Fibroblast of villous mesenchyme (primary cell): ENCODE data around the gene RRP12. TPM values are rescaled to one million over a fixed set of nuclear protein-coding genes. Genes with fewer than 3 reads are reported as not detected.

Source experiments
- DNase-seq: peaks from one replicate; pipeline ENCODE4 v3.0.0-alpha.2; 2010; ENCODE audit warnings: low read depth
- H3K4me3 ChIP-seq: 2 replicates; pipeline ENCODE4 v1.5.1; 2011; ENCODE audit warnings: low read depth, mild to moderate bottlenecking, low read length
- CTCF ChIP-seq: IDR thresholded peaks from 2 replicates; pipeline ENCODE4 v1.5.1; 2012; ENCODE audit warnings: low read depth, mild to moderate bottlenecking, low read length; ENCODE audit not compliant: insufficient read depth
- total RNA-seq: library from RNA; depleted of rRNA; stranded (reverse); fragments of >200 nt; gene quantifications from 2 replicates; pipeline ENCODE4 v1.2.3, GENCODE V29; 2012

Gene RRP12
- total RNA-seq, 1 donor: 25.5 TPM

GRCh38 chr10:97362310-97363033 lies 38.7 kb downstream of the RRP12 start:
- no peak for DNase-seq
- TF ChIP-seq CTCF: no peak
- no peak overlapping the region for H3K4me3 ChIP-seq

GRCh38 chr10:97361537-97361901 lies 39.6 kb downstream of the RRP12 start:
- TF ChIP-seq CTCF: no peak
- no peak for DNase-seq
- no peak overlapping the region for H3K4me3 ChIP-seq

GRCh38 chr10:97360705-97361536 lies 40.2 kb downstream of the RRP12 start:
- no peak overlapping the region for H3K4me3 ChIP-seq
- no peak for TF ChIP-seq CTCF
- DNase-seq: no peak

- no peak overlapping the region for H3K4me3 ChIP-seq
- DNase-seq: no peak
- no peak for TF ChIP-seq CTCF
Observed at GRCh38 chr10:97358781-97359180, 42.4 kb downstream of the RRP12 start.

GRCh38 chr10:97358349-97358748 lies 42.8 kb downstream of the RRP12 start:
- no peak for DNase-seq
- TF ChIP-seq CTCF: no peak
- no peak overlapping the region for H3K4me3 ChIP-seq

GRCh38 chr10:97356918-97357317 lies 44.2 kb downstream of the RRP12 start:
- DNase-seq: no peak
- TF ChIP-seq CTCF: no peak
- H3K4me3 ChIP-seq: no peak overlapping the region
